HG03196 (cell line): ENCODE measurements around the gene ANAPC2.

Experiments
- ATAC-seq: cut with Tn5 transposase; IDR thresholded peaks from one replicate; pipeline ENCODE4 v1.9.1; 2021; ENCODE audit not compliant: unreplicated experiment

The ANAPC2 gene, protein sequence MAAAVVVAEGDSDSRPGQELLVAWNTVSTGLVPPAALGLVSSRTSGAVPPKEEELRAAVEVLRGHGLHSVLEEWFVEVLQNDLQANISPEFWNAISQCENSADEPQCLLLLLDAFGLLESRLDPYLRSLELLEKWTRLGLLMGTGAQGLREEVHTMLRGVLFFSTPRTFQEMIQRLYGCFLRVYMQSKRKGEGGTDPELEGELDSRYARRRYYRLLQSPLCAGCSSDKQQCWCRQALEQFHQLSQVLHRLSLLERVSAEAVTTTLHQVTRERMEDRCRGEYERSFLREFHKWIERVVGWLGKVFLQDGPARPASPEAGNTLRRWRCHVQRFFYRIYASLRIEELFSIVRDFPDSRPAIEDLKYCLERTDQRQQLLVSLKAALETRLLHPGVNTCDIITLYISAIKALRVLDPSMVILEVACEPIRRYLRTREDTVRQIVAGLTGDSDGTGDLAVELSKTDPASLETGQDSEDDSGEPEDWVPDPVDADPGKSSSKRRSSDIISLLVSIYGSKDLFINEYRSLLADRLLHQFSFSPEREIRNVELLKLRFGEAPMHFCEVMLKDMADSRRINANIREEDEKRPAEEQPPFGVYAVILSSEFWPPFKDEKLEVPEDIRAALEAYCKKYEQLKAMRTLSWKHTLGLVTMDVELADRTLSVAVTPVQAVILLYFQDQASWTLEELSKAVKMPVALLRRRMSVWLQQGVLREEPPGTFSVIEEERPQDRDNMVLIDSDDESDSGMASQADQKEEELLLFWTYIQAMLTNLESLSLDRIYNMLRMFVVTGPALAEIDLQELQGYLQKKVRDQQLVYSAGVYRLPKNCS

DNA sequence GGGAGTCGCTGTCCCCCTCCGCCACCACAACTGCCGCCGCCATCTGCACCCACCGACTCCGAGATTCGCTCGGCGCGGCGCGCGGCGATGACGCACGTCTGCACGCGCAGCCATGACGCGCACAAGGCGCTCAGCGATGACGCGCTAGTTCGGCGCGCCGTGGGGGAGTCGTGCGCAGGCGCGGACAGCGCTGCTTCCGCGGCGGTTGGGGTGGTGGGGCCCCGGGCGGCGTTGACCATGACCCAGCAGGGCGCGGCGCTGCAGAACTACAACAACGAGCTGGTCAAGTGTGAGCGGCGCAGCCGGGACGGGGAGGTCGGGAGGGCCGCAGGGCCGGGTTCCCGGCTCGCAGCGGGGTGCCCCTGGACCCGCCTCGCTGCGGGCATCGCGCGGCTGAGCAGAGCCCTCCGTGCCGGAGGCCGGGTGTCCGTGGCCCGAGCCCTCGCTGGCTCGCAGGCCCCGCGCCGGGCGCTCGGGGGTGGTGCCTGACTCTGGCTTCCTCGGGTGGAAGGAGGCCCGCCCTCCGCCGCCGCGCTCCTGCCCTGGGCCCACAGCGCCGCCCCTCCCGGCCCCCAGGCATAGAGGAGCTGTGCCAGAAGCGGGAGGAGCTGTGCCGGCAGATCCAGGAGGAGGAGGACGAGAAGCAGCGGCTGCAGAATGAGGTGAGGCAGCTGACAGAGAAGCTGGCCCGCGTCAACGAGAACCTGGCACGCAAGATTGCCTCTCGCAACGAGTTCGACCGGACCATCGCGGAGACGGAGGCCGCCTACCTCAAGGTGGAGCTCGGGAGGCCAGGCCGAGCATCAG is at the start of gene ANAPC2, which contains the start of gene SSNA1:
Gene ANAPC2 (minus strand): TSS at position 71 of the 807 bp plus-strand sequence. CDS start 28 bp downstream, at position 43.
Gene SSNA1 (plus strand): TSS at position 187 of the 807 bp plus-strand sequence. CDS start 51 bp downstream, at position 238.
- peak; percentile 68 for ATAC-seq

DNA sequence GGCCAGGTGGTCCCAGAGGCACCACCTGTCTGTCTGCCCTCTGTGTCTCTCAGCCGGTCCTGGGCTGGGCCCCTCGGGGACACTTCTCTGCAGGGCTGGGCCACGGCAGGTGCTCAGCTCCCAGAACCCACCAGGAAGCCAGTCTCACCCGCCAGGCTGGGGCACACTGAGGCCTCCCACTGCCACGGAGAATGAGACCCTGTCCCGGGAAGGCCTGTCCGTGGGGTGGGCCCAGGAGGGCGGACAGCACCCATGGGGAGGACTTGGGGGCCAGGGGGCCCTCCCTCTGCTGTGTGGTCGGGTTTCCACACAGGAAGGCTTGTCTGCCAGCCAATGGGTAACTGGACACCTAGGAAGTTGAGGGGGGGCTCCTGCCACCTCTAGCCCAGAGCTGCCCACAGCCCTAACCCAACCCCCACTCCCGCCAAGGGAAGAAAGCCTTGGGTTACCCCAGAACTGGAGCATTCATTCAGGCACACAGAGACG is 48.6 kb upstream of the ANAPC2 start:
- ATAC-seq = no peak

DNA sequence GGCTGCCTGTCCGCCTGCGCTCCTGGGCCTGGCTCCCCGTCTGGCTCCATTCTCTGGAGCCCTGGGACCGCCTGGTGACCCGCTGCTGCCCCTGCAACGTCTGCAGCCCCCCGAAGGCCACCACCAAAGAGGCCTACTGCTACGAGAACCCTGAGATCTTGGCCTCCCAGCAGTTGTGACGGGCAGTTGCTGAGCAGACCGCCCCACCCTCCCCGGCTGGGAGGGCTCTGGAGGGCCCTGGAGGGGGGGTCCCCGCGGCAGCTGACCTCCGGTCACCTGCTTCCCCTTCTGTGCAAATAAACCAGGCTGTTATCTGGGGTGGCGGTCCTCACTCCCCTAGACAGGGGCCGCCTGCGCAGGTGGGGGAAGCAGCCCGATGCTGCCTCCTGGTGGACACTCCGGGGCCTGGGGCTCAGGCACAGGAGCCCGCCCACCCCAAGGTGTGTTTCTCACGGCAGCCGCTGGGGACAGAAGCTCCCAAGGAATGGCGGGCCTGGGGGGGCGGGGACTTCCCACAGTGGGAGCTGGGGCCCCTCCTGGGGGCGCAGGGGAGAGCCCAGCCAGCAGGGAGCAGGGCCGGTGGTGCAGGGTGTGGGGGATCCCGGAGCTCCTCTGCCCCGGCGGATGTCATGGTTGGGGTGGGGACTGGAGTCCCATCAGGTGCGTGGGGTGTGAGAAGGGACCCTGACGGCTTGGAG is 48.0 kb upstream of the ANAPC2 start:
- ATAC-seq = no peak

DNA sequence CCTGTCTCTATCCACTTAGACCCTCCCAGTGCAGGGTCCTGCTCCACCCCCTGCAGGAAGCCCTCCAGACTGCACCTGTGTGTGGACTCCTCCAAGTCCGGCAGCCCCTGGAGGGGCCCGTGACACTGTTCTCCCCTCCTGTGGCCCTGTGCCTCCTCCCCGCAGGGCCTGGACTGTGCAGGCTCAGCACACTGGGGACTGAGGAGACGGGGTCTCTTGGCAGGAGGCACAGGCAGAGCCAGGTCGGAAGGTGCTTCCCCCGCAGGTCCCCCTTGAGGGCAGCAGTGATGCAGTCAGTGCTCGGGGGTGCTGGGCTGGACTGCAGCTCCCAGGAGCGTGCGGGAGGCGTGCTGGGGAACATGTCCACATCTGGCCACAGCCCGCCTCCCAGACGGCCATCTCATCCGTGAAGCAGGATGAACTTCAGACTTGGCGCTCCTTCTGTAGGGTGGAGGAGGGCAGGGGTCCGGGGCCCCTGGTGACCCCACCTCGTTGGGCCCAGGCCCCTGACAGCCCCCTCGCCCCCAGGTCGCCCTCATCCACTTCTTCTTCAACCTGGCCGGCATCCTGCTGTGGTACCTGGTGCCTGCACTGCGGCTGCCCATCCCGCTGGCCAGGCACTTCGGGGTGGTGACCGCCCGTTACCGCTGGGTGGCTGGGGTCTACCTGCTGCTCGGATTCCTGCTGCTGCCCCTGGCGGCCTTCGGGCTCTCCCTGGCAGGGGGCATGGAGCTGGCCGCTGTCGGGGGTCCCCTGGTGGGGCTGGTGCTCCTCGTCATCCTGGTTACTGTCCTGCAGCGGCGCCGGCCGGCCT is 47.3 kb upstream of the ANAPC2 start:
- no peak for ATAC-seq

DNA sequence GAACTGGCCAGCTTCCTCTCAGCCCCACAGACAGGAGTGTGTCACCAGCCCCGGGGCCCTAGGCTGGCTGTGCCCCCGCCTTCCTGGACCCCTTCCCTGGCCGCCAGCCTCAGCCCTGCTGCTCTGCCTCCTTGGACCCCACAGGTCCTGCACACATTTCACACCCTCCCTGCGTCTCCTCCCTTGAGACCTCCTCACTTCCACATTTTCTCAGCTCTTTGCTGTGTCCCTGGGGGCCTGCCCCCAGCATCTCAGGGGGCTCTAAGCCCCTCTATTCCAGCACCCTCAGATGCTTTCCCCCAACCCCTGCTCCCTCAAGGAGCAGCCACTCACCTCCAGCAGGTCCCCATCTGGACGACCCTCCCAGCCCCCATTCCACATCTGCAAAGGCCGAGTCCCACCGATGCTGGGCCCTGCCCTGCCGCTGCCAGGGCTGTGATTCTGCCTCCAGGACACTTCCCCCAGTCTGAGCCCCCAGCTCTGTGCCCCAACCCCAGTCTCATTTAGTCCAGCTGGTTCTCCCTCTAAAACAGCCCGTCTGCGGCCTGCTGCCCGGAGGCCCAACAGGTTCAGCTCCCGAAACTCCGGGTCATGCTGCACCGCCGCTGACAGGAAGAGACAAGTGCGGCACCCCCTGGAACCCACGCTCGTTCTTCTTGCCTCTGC is 46.5 kb upstream of the ANAPC2 start:
- no peak for ATAC-seq

DNA sequence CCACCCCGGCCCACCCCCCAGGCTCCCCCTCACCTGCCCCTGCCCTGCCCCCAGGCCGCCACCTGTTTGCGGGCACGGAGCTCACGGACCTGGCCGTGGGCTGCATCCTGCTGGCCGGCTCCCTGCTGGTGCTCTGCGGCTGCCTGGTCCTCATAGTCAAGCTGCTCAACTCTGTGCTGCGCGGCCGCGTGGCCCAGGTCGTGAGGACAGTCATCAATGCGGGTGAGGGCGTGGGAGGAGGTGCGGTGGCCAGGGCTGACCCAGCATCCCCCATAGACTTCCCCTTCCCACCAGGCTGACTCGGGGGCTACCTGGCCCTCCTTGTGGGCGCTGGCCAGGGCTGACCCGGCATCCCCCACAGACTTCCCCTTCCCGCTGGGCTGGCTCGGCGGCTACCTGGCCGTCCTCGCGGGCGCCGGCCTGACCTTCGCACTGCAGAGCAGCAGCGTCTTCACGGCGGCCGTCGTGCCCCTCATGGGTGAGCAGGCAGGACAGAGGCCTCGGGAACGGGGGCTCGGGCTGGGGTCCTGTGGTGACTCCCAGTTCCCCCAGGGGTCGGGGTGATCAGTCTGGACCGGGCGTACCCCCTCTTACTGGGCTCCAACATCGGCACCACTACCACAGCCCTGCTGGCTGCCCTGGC is 45.8 kb upstream of the ANAPC2 start:
- ATAC-seq = no peak

DNA sequence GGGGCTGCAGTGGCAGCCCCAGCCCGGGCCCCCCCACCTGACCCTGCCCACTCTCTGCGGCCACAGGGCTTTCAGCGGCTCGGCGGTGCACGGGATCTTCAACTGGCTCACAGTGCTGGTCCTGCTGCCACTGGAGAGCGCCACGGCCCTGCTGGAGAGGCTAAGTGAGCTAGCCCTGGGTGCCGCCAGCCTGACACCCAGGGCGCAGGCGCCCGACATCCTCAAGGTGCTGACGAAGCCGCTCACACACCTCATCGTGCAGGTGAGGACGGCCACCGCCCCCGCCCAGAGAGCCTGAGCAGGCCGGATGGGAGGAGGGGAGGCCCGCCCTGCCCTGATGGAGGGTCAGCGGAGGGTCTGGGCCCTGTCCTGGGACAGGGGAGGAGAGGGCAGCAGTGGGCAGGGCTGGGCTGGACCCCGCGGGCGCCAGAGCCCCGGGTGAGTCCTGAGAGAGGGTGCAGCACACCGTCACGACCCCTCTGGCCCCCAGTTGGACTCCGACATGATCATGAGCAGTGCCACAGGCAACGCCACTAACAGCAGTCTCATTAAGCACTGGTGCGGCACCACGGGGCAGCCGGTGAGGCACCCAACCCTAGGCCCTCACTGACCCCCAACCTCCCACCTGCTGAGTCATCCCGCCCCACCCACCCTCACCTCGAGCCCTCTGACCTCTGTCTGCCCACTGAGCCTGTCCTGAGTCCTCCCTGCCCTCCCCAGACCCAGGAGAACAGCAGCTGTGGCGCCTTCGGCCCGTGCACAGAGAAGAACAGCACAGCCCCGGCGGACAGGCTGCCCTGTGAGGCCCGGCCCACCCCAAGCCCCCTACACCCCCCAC is 45.0 kb upstream of the ANAPC2 start:
- no peak for ATAC-seq

DNA sequence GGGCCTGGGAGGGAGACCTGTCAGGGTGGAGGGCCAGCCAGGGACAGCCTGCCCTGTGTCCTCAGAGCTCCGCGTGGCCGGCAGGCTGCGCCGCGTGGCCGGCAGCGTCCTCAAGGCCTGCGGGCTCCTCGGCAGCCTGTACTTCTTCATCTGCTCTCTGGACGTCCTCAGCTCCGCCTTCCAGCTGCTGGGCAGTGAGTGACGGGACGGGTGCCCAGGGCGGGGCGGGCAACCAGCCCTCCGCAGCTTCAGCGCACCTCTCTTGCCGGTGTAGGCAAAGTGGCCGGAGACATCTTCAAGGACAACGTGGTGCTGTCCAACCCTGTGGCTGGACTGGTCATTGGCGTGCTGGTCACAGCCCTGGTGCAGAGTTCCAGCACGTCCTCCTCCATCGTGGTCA is 44.1 kb upstream of the ANAPC2 start:
- no peak for ATAC-seq

DNA sequence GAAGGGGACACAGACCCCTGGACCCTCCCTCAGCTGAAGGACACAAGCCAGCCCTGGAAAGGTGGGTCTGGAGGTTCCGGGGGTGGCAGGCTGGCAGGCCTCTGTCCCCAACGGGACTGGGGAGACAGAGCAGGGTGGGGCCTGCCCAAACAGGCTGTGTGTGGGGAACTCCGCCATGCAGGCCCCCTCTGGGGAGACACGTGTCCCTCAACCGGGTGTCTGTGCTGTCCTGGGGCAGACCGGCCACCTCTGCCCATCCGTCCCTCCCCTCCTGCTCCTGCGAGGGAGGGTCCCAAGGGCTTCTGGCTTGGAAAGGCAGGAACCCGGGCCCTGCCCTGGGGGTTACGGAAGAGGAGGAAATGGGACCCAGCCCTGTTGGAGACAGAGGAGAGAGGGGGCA is 43.7 kb upstream of the ANAPC2 start:
- no peak for ATAC-seq

DNA sequence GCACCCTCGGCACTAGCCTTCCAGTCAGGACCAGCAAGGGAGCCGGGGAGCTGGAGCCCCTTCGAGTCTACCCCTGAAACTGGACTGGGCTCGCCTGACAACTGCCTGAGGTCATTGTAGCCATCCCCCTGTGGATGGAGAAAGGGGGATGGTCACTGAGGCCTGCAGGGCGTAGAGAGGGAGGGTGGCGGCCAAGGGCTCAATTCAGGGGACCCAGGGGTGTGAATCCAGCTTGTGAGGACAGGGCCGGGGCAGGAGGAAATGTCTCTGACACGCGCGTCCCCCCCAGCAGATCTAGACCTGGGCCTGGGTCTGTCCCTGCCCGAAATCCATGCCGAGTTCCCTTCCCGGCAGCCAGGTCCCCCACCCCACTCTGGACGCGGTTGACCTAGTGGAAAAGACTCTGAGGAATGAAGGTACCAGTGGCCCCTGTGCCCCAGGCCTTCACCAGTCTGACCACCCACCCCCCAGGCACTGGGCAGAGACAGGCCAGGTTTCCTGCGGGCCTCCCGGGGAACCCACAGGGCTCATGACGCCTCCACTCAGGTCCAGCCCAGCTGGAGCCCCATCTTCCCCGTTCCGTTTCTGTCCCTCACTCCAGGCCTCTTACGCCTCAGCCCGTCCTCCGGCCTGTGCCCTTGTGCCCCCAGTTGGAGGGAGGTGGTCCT is 43.1 kb upstream of the ANAPC2 start:
- no peak for ATAC-seq

DNA sequence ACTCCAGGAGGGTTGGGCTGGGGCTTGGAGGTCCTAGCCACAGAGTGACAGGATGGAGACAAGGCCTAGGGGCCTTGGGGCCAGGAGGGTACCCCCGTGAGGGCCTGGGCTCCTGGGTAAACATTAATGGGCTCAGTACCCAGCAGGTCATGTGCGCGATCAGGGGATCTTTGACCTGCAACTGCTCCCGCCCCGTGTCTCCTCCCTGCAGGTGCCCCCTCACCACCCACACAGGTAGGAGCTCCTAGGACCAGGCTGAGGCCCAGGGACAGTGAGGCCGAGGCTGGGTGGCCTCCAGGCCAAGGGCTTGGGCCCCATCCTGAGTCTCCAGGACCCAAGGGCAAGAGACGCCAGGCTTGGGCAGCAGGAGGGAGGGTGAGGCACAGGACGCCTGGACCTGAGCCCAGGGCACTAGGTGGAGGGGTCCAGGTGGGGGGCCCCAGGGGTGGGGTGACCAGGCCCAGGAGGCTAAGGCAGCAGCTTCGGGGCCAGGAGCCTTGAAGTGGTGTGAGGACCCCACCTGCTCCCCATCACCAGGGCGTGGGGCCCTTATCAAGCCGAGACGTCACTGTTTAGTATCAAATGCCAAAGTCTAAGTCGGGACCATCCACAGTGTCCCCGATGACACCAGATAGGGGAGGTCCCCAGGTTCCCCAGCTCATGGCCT is 42.5 kb upstream of the ANAPC2 start, which contains the start of gene SLC34A3:
Gene SLC34A3 (plus strand): TSS at position 197 of the 667 bp plus-strand sequence. CDS start 802 bp downstream, outside the sequence.
- no peak for ATAC-seq

DNA sequence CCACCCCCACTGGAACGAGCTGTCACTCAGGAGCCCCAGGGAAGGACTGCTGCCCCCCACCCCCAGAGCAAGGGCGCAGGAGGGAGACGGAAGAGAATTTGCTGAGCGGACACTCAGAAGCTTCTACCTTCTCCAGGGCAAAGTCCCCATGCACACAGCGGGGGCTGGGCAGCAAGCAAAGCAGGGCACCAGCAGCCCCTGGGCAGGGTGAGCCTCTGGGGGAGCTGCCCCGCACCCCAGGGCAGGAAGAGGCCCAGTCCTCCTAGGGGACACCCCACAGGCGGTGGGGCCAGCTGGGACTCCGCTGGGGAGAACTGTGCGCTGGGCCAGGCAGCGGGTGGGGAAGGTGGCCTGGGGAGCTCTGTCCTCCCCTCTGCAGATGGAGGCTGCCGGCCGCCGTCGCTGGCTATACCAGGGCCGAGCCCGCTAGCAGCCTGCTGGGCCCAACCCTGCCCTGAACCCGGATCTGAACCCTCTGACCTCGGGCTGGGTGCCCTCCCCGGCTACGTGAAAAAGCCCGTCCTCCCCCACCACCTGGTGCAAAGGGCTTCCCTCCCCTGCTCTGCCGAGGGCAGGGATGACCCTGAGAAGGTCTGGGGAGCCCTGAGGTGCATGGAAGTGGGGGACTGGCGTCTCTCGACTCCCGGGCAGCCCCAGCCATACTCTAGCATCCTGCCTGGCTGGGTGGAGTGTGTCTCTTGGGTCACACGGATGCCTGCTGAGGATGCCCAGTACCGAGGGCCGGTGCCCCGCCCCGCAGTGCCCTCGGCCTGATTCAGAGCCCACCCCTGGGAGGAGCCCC is 41.7 kb upstream of the ANAPC2 start:
- ATAC-seq = no peak

DNA sequence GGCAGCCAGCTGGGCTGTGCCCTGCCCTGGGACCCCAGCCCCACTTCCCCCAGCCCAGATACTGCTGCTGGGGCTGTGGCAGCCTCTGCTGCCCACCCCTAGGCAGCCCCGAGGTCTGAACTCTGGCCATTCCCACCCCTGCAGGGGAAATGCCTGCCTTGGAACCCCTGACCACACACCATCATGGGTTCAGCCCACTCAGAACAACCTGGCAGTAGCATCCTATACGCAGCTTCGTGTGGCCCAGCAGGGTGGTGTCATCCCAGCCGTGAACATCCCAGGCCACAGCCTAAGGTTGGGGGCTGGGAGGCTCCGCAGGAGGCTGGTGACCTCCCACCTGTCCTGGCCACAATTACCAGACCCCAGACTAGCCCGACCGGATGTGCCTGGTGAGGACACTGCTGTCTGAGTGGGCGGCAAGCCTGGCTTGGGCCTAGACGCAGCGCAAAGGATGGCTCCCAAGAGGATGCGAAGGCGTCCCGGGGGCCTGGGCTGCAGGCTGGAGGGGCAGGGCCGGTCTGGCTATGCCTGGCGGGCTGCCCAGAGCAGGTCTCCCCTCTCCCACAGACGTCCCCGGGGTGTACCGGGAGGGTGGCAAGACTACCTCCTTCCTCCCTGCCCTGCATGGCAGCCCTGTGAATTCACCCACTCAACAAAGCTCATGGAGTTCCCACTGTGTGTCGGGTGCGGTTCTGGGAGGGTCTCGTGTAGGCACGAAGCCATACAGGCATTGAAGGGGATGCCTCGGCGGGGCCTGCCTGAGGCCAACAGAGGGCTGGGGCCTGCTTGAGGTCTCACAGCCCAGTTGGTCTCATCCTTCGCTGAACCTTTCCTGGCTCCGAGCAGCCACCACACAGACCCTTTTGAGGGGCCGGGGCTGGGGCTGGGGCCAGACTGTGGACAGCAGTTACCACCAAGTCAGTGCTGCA is 40.9 kb upstream of the ANAPC2 start:
- ATAC-seq = no peak

DNA sequence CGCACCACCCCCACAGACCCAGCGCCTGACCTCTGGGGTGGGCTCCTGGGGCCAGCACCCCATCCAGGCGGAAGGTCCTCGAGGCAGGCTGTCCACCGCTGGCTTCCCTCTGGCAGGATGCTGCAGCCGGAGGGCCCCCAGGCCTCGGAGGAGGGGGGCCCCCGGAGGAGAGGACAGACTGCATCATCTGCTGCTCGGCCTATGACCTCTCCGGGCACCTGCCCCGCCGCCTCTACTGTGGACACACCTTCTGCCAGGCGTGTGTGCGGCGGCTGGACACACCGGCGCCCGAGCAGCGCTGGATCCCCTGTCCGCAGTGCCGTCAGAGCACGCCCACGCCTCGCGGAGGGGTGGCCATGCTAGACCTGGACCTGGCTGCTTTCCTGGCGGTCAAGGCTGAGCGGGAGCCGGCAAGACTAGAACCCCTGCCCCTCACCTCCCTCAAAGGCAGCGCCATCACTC is 40.2 kb upstream of the ANAPC2 start:
- no peak for ATAC-seq
